Fibroblast of villous mesenchyme (primary cell): ENCODE data around the gene SOAT2. TPM values are rescaled to one million over a fixed set of nuclear protein-coding genes. Genes with fewer than 3 reads are reported as not detected.
A peak's percentile ranks its signal among the peaks of the same experiment; 100 is the strongest.

Experiments
- DNase-seq: peaks from one replicate; pipeline ENCODE4 v3.0.0-alpha.2; 2010; ENCODE audit warnings: low read depth
- H3K4me3 ChIP-seq: 2 replicates; pipeline ENCODE4 v1.5.1; 2011; ENCODE audit warnings: low read depth, mild to moderate bottlenecking, low read length
- CTCF ChIP-seq: IDR thresholded peaks from 2 replicates; pipeline ENCODE4 v1.5.1; 2012; ENCODE audit warnings: low read depth, mild to moderate bottlenecking, low read length; ENCODE audit not compliant: insufficient read depth
- total RNA-seq: library from RNA; depleted of rRNA; stranded (reverse); fragments of >200 nt; gene quantifications from 2 replicates; pipeline ENCODE4 v1.2.3, GENCODE V29; 2012

SOAT2 gene
- total RNA-seq, 1 donor: not detected

GRCh38 chr12:53070877-53071492 lies 32.3 kb upstream of the SOAT2 start:
- no peak for DNase-seq
- no peak overlapping the region for H3K4me3 ChIP-seq

GRCh38 chr12:53071591-53072551 lies 31.4 kb upstream of the SOAT2 start:
- H3K4me3 ChIP-seq: no peak overlapping the region
- TF ChIP-seq CTCF: peak; percentile 42
- no peak for DNase-seq

More at GRCh38 chr12:53070877-53071492, 32.3 kb upstream of the SOAT2 start:
- TF ChIP-seq CTCF: no peak

GRCh38 chr12:53073881-53074280 lies 29.4 kb upstream of the SOAT2 start:
- TF ChIP-seq CTCF: no peak
- H3K4me3 ChIP-seq: no peak overlapping the region
- DNase-seq: no peak

GRCh38 chr12:53074283-53074998 lies 28.8 kb upstream of the SOAT2 start:
- TF ChIP-seq CTCF: no peak
- no peak for DNase-seq
- H3K4me3 ChIP-seq: no peak overlapping the region

- no peak for DNase-seq
- no peak for TF ChIP-seq CTCF
- no peak overlapping the region for H3K4me3 ChIP-seq
These were observed 28.3 kb upstream of the SOAT2 start for GRCh38 chr12:53074999-53075370.

GRCh38 chr12:53076461-53076860 lies 26.8 kb upstream of the SOAT2 start:
- no peak for DNase-seq
- no peak for TF ChIP-seq CTCF
- H3K4me3 ChIP-seq: no peak overlapping the region
